Prostate gland (tissue), 2 donors: ENCODE results near the gene TEX22. TPM values are rescaled to one million over a fixed set of nuclear protein-coding genes. Genes with fewer than 3 reads are reported as not detected.
"Not testable (repeated sequence)": the region's sequence is repeated elsewhere in the genome, so short reads cannot be mapped to it uniquely, and the experiment has no call there.

Source experiments
- DNase-seq: peaks from one replicate; pipeline ENCODE4 v3.0.0-alpha.2; 2019; ENCODE audit warnings: low spot score
- H3K27ac ChIP-seq, 2 donors: fragments of 200-600 bp; sonication (generic); 2 replicates each; pipeline ENCODE4 v1.5.1; 2017 to 2019
- H3K27me3 ChIP-seq: fragments of 200-600 bp; sonication (generic); replicated peaks from 2 replicates; pipeline ENCODE4 v1.5.1; 2019; ENCODE audit not compliant: insufficient read depth
- H3K36me3 ChIP-seq, 2 donors: fragments of 200-600 bp; sonication (generic); 1 replicate in 1 of 2; 2 replicates in 1 of 2; pipeline versions ENCODE4 v1.5.1 to v1.8.1; 2017 to 2019
- H3K4me1 ChIP-seq: fragments of 200-600 bp; sonication (generic); replicated peaks from 2 replicates; pipeline ENCODE4 v1.5.1; 2019
- H3K4me3 ChIP-seq, 2 donors: fragments of 200-600 bp; sonication (generic); 2 replicates each; pipeline ENCODE4 v1.5.1; 2017 to 2019
- H3K9me3 ChIP-seq: fragments of 200-600 bp; sonication (generic); 2 replicates; pipeline ENCODE4 v1.5.1; 2017
- CTCF ChIP-seq, 4 experiments: fragments of 200-600 bp in 2 of 4; fragments of 450-650 bp in 2 of 4; sonication (generic) in 2 of 4; IDR thresholded peaks; 1 replicate in 3 of 4; 2 replicates in 1 of 4; pipeline ENCODE4 v1.5.1; 2016 to 2019; ENCODE audit warnings: antibody characterized with exemption in 4 of 4, mild to moderate bottlenecking in 2 of 4, moderate library complexity in 2 of 4
- POLR2A ChIP-seq: fragments of 450-650 bp; IDR thresholded peaks from one replicate; pipeline ENCODE4 v1.6.1; 2016; ENCODE audit warnings: antibody characterized with exemption, mild to moderate bottlenecking
- POLR2AphosphoS5 ChIP-seq: sonication (generic); formaldehyde crosslinking; IDR thresholded peaks from one replicate; pipeline ENCODE4 v1.6.1; 2017; ENCODE audit warnings: antibody characterized with exemption
- WGBS: methylation state at CpG from one replicate; pipeline ENCODE4 v1.1.5; 2018; 5-methylcytosine and 5-hydroxymethylcytosine counted together
- intact Hi-C: fragments of 100-400 bp; cut with DNase I; formaldehyde crosslinking; loops from one replicate; pipeline ENCODE4 v1.14.2; 2022
- total RNA-seq, 2 donors: library from RNA; depleted of rRNA; stranded (reverse); fragments of >200 nt; gene quantifications; one replicate each; pipeline ENCODE4 v1.1.0, GENCODE V29; 2016

The TEX22 gene
- total RNA-seq, 2 donors from 2014 or later: 0.57 to 0.73 TPM

GRCh38 chr14:105358140-105358846 lies 40.0 kb upstream of the TEX22 start:
- Histone ChIP-seq H3K27me3 (no peaks in the 10 kb centered on the region), H3K27ac (no peak overlapping the region), H3K4me3 (no peak overlapping the region), H3K36me3 (peaks cover 0 to 5% of the 10 kb centered on the region in 2 donors), H3K9me3 (no peaks in the 10 kb centered on the region), H3K4me1 (no peaks in the 10 kb centered on the region)
- intact Hi-C loops: no loop called here
- no peak for DNase-seq
- 94% methylated on average over 18 of the region's 25 CpGs for WGBS
- TF ChIP-seq CTCF (IDR thresholded peaks at IDR 0.05): no peak
- no peak for TF ChIP-seq POLR2AphosphoS5
- no peak for TF ChIP-seq POLR2A

- no peaks in the 10 kb centered on the region for H3K9me3 ChIP-seq
- H3K4me1 ChIP-seq: no peaks in the 10 kb centered on the region
- intact Hi-C loops: no loop called here
- no peak for DNase-seq
- TF ChIP-seq POLR2AphosphoS5 (no peak), CTCF (IDR thresholded peaks at IDR 0.05) (no peak), POLR2A (no peak)
- H3K4me3 ChIP-seq: no peak overlapping the region
- H3K27ac ChIP-seq: no peak overlapping the region
- 93% methylated on average over 16 of the region's 16 CpGs for WGBS
- peaks cover 0 to 5% of the 10 kb centered on the region in 2 donors for H3K36me3 ChIP-seq
- H3K27me3 ChIP-seq: no peaks in the 10 kb centered on the region
Measured at GRCh38 chr14:105358943-105359342, 39.4 kb upstream of the TEX22 start.

GRCh38 chr14:105361412-105361811 lies 36.9 kb upstream of the TEX22 start:
- H3K27ac ChIP-seq, H3K27me3 ChIP-seq, H3K4me1 ChIP-seq, H3K36me3 ChIP-seq, H3K9me3 ChIP-seq, intact Hi-C loops, H3K4me3 ChIP-seq, DNase-seq: not testable (repeated sequence)
- WGBS: 93% methylated on average over 10 of the region's 10 CpGs

GRCh38 chr14:105363847-105364708 lies 34.3 kb upstream of the TEX22 start:
- no peaks in the 10 kb centered on the region for H3K36me3 ChIP-seq
- H3K4me3 ChIP-seq: peak overlapping the region in 1 of 2 donors; percentile 23
- no peak overlapping the region for H3K27ac ChIP-seq
- intact Hi-C loops: no loop called here
- H3K4me1 ChIP-seq: no peaks in the 10 kb centered on the region
- no peaks in the 10 kb centered on the region for H3K27me3 ChIP-seq
- 10% methylated on average over 52 of the region's 58 CpGs for WGBS
- no peak for DNase-seq
- TF ChIP-seq CTCF (IDR thresholded peaks at IDR 0.05) (no peak), POLR2AphosphoS5 (no peak), POLR2A (no peak)
- H3K9me3 ChIP-seq: no peaks in the 10 kb centered on the region

GRCh38 chr14:105365101-105365500 lies 33.2 kb upstream of the TEX22 start:
- Histone ChIP-seq H3K27ac (no peak overlapping the region), H3K9me3 (no peaks in the 10 kb centered on the region), H3K4me3 (no peak overlapping the region), H3K36me3 (peaks cover 0 to 3% of the 10 kb centered on the region in 2 donors), H3K27me3 (no peaks in the 10 kb centered on the region), H3K4me1 (no peaks in the 10 kb centered on the region)
- intact Hi-C loops: no loop called here
- TF ChIP-seq POLR2AphosphoS5: no peak
- no peak for TF ChIP-seq POLR2A
- TF ChIP-seq CTCF (IDR thresholded peaks at IDR 0.05): no peak
- DNase-seq: no peak
- 91% methylated on average over 11 of the region's 11 CpGs for WGBS
